HG03354 (cell line): ENCODE data around the gene TIPRL.
"Not testable (repeated sequence)": the region's sequence is repeated elsewhere in the genome, so short reads cannot be mapped to it uniquely, and the experiment has no call there.

ENCODE experiments used
- ATAC-seq: cut with Tn5 transposase; IDR thresholded peaks from one replicate; pipeline ENCODE4 v1.9.1; 2021; ENCODE audit warnings: mild to moderate bottlenecking; ENCODE audit not compliant: unreplicated experiment, poor library complexity, severe bottlenecking

TIPRL gene

GRCh38 chr1:168155910-168156309 is 22.9 kb upstream of the TIPRL start:
- ATAC-seq = no peak

- ATAC-seq = no peak
Measured at GRCh38 chr1:168157638-168158037, 21.1 kb upstream of the TIPRL start.

DNA sequence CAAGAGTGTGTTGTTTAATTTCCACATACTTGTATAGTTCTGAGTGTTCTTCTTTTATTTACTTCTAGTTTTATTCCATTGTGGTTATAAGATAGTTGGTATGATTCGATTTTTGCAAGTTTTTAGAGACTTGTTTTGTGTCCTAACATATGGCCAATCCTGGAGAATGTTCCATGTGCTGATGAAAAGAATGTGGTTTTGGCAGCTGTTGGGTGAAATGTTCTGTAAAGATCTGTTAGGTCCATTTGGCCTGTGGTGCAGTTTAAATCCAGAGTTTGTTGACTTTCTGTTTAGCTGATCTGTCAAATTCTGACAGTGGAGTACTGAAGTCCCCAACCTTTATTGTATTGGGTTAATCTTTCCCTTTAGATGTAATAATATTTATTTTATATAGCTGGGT is 19.5 kb upstream of the TIPRL start:
- ATAC-seq = no peak

- no peak for ATAC-seq
Measured at GRCh38 chr1:168159979-168160378, 18.8 kb upstream of the TIPRL start.

DNA sequence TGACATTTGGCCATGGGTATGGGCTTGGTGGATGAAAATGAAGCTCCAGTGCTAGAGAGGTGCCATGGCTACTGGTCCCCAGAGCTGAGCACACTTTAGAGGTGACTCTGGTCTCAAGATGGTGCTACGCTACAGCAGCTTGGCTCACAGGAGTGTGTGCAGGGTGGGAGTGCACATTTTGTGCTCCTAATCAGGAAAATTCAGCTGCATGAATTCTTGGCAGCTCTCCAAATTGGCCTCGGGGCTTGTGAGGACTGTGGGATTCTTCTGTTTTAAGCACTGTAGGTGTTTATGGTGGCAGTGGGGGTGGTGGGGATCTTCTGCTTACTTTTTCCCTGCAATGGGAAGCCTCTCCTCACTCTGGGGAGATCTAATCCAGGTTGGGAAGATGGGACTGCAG is 17.3 kb upstream of the TIPRL start:
- ATAC-seq = no peak

- no peak for ATAC-seq
Measured at GRCh38 chr1:168163670-168164069, 15.1 kb upstream of the TIPRL start.

- no peak for ATAC-seq
Measured at GRCh38 chr1:168164771-168165170, 14.0 kb upstream of the TIPRL start.

- ATAC-seq = no peak
Measured at GRCh38 chr1:168167806-168168205, 11.0 kb upstream of the TIPRL start.

- peak; percentile 62 for ATAC-seq
Measured at GRCh38 chr1:168170564-168171508, 7.9 kb upstream of the TIPRL start.

DNA sequence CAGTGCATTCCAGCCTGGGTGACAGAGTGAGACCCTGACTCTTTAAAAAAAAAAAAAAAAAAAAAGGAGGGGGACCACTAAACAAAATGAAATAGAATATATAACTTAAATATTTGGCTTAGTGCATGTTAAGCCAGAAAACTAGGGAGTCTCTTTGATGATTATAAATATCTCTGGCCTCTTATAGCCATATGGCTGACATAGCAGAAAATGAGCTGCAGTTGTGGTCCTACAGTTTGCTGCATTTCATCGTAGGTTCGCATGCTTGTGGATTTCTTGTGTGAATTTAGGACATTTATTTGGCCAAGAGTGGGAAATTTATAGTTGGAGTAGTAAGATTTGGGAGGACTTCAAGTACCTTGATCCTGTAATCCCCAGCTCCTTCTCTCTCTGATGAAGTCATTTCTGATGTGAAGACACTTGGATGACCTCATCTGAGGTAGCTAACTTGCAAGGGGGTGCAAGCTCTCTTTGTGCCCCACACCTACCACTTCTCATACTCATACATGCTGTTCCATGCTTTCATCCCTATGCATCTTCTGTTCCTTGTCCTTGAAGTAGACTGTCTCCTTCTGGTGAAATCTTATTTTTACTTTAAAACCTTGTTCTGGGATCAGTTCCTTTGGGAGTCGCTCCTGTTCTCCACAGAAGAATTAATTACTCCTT is 6.4 kb upstream of the TIPRL start:
- ATAC-seq = no peak

DNA sequence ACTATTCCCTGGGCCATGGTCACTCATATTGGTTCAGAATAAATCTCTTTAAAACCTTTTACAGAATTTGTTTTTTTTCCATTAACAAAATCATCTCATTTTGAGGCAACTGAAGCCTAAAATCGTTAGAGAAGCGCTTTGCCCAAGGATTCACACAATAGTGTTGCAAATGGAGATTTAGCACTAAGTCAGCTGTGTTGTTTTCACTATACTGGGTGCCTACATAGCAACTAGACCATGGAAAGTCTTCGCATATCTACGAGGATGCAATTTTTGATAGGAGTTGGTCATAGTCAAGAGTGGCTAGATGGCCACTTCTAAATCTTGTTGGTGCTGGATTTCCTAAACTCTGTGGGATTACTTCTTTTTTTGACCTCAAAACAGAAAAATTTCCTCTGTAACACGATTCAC is 530 bp upstream of the TIPRL start:
- ATAC-seq = no peak

GRCh38 chr1:168179438-168180147 is 831 bp downstream of the TIPRL start:
- ATAC-seq = no peak

- ATAC-seq = no peak
Measured at GRCh38 chr1:168180148-168180524, 1.4 kb downstream of the TIPRL start.

DNA sequence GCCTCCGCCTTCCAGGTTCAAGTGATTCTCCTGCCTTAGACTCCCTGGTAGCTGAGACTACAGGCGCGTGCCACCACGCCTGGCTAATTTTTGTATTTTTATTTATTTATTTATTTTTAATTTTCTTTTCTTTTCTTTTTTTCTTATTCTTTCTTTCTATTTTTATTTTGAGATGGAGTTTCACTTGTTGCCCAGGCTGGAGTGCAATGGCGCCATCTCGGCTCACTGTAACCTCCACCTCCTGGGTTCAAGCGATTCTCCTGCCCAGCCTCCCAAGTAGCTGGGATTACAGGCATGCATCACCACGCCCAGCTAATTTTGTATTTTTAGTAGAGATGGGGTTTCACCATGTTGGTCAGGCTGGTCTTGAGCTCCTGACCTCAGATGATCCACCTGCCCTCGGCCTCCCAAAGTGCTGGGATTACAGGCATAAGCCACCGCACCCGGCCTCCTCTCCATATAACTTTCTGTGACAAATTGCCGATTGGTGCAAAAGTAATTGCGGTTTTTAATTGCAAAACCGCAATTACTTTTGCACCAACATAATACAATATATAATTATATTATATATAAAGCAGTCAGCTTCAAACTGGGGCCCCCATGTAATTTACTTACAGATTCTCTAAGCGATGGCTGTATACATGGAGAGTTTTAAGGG is 2.4 kb downstream of the TIPRL start:
- ATAC-seq = not testable (repeated sequence)

- no peak for ATAC-seq
Measured at GRCh38 chr1:168187177-168187576, 8.4 kb downstream of the TIPRL start.

DNA sequence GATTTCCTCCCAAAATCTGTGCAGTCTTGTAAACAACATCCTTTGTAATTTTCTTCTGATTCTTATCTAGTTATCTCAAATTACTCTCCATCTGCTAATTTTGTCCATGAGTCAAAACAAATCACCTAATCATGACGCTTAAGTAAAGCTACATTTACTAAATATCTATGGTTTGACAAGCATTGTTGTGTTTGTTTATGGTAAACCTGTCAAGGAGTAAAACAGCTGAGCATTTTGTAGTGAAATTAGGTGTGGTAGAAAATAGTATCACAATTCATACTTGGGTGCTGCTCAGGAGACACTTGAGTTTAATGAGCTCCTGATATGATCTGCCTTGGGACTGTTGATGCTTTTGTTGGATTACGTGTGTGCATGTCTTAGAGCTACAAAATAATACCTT is 11.6 kb downstream of the TIPRL start:
- ATAC-seq = no peak

- no peak for ATAC-seq
Measured at GRCh38 chr1:168195199-168196135, 16.7 kb downstream of the TIPRL start.

DNA sequence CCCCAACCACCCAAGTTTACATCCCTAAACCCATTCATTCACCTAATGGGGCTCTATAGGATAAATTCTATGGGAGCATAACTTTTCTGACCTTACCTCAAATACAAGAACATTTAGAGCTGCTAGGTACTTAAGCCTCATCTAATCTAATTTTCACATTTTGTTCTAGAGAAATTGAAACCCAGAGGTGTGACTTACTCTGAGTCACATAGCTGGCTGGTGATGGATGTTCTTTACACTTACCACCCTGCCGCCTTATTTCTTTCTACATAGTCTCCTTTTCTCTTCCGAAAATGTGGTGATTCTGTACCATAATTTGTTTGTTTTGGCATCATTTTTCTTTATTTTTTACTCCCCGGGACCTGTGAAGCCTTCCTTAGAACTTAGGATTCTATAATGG is 20.3 kb downstream of the TIPRL start:
- no peak for ATAC-seq
